Right forelimb (tissue), 1 donor: ENCODE results near the gene RNF44.
"Not testable (repeated sequence)": the region's sequence is repeated elsewhere in the genome, so short reads cannot be mapped to it uniquely, and the experiment has no call there.

Experiments used
- DNase-seq: peaks from one replicate; pipeline ENCODE4 v3.0.0-alpha.2; 2018

The RNF44 gene

GRCh38 chr5:176550937-176551336 lies 13.7 kb upstream of the RNF44 start:
- not testable (repeated sequence) for DNase-seq

DNA sequence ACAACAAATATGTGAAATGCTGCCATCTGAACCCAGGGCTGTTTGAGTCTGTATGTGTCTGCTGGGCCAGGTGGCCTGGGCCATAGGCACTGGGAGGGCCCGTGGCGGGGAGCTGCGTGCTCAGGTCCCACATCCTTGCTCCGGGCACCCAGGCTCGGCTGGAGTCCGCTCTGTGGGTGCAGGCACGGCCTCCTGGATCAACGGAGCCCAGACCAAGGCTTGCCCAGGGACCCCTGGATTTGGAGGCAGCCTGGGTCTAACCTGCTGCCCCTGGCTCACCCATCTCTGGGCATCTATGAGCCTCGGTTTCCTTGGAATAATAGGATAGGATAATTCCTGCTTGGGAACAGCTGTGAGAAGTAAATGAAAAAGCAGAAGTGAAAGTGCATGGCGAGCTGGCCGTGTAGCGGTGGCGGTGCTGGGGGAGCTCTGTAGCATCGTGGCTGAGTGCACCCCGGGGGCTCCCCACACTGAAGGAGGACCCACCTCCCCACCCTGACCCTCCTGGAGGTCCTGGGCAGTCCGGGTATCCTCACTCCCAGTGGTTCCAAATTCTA lies 13.2 kb upstream of the RNF44 start:
- no peak for DNase-seq

- no peak for DNase-seq
Measured at GRCh38 chr5:176549871-176550270, 12.7 kb upstream of the RNF44 start.

- no peak for DNase-seq
Measured at GRCh38 chr5:176548967-176549444, 11.8 kb upstream of the RNF44 start, which contains the start of gene CDHR2. Gene CDHR2, plus strand, starts transcription at chr5:176549342. Its CDS starts 16,011 bp downstream, at chr5:176565353.

DNA sequence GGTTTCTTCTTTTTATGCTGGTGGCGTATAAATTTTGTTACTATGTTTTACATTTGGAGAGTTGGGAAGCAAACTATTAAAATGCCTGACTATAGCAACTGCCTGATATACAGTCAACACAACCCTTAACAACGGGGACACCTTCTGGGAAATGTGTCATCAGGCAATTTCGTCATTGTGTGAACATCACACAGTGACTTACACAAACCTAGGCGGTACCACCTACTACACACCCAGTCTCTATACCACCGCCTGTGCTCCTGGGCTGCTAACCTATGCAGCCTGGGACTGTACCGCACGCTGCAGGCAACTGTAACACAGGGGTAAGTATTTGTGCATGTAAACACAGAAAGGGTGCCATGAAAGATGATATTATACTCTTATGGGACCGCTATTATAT lies 10.6 kb upstream of the RNF44 start:
- no peak for DNase-seq

DNA sequence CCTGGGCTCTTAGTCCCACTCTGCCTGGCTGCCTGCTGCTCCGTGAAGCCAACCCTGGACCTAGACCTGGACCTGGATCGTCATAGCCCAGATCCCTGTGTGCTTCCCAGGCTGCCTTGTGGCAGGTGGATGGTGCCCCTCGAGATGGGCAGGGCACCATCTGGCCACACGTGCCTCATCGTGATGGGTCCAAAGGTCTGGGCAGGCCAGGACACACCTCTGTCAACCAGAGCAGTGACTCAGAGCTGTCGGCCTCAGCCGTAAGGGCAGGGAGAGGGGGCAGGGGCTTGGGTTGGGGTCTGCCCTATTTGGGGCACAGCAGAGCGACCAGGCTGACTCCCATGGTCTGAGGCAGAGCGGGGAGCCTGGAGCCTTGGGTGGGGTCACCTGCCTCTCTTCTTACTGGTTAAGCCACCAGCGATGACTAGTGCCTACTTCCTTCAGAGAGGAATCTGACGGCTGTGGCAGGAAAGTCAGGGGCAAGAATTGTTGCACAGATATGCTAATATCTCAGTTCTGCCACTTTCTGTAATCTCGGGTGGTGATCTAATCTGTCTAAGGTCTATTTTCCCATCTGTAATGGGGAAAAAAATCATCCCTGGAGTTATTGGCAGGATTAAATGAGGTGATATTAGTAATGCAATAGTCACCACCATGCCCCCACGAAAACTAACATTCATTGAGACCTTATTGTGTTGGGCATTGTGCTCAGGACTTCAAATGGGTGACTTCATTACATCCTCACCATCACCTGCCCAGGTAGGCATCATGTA lies 8.7 kb upstream of the RNF44 start:
- DNase-seq = no peak

- no peak for DNase-seq
Measured at GRCh38 chr5:176545388-176545736, 8.2 kb upstream of the RNF44 start.

DNA sequence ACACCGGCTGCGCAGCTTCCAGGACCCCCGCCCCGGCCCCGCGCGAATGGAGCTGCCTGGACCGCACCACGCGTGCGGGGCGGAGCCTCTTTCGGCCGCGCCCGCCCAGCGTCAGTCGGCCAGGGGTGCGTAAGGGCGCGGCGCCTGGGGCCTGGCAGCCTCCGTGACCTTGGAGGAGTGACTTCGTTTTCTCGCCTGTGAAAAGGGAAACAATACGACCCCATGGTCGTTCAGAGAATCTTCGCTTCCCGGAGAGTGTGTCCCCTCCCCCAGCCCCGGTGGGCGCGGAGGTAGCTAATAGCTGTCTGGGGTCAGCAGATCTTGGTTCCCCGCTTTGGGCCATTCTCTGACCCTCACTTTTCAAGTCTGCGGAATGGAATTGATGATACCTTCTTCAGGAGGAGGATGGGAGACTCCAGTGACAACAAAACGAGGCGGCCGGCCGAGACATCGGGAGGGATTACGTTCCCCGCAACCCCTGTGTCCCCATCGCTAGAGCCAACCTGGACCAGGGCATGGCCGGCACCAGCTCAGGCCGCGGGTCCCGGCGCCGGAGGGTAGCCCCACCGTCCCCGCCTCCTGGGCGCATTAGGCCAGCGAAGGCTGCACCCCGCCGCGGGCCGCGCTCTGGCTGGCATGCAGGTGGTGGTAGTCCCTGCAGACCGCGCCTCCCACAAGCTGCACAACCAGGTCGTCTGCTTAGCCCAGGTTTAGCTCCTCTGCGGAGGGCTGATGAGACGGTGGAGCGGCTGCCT lies 6.4 kb upstream of the RNF44 start:
- peak; percentile 78 for DNase-seq

DNA sequence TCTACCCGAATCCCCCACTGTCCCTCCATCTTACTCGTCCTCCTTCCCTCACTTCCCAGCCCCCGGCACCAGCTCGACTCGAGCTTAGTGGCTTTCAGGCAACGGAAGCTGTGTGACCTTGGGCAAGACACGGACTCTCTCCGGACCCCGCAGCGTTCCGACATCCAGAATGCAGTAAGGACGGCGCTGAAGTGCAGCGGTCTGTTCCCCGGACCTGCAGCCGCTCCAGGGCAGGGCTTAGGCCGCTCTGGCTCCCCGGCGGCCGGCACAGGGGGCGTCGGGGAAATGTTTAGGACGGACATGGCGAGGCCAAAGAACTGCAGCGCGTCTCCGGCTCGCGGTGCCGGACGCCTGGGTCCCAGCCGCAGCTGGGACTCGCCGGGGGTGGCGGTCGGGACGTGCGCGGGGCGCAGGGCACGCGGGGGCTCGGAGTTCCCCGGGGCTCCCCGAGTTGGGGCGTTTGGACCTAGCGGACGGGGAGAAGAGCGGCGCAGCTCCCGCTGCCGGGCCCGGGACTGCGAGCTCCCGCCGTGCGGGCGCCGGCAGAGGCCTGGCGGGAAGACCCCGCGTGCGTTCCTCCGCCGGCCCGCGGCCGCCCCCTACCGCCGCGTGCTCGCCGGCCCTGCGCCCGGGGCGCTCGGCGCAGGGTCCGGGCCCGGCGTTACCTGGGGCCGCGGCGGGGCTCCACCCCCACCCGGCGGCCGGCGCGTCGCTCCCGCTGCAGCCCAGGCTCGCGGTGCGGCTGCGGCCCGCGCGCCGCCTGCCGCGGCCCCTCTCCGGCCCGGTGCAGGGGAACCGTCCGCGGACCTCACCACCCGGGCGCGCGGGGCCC lies 5.6 kb upstream of the RNF44 start:
- peak; percentile 55 for DNase-seq

DNA sequence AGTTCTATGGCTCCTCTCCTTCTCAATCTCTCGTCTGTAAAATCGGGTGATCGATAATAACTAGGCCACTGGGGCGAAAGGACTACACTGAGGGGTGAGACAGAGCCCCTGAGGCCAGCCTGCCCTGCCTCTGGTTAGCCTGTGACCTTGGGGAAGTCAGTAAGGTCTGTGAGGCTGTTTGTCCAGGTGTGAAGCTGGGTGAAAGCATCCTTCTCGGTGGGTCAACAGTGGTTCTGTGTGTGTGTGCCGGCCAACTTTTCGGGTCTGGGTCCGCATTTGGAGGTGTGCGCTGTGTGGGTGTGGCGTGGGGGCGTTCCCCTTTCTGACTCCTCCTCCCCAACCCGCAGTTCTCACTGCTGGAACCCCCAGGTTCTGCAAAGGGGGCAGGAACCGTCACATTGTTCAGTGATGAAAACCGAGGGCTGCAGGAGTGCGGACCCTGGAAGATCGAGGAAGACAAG lies 5.0 kb upstream of the RNF44 start:
- no peak for DNase-seq

GRCh38 chr5:176541338-176542134 lies 4.3 kb upstream of the RNF44 start:
- DNase-seq = no peak

DNA sequence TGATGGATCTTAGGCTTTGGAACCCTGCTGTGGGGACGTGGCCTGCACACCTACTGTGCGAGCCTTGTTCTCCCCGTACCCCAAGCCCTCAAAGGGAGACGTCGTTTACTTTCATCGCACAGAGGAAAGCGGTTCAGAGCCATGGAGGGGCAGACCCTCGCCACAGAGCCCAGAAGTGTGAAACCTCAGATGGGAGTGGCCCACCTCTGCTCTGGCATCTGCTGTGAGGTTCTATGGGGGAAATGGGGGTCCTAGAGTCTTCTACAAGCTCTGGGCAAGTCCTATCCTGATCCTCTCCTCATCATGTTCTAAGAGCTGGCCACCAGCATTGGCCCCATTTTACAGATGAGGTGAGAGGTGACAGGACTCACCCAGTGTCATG lies 3.7 kb upstream of the RNF44 start:
- DNase-seq = no peak

DNA sequence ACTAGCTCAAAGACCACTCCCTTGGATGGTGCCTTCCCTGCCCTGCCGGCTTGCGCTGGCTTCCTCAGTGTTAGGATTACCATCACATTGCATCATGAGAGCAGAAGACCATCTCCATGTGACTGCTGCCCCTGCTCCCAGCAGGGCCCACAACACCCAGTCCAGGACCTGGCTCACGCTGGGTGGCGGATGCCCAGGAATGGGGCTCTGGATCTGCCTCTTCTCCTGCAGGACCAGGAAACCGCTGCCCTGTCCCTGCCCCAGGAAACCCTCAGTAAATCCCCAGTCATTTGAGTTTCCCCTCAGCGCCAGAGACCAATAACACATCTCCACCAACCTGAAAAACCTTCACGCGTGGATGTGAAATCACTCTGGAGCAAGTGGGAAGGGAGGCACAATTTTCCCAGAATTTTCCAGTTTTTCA lies 3.3 kb upstream of the RNF44 start:
- no peak for DNase-seq

GRCh38 chr5:176538989-176539384 lies 1.8 kb upstream of the RNF44 start:
- DNase-seq = no peak

DNA sequence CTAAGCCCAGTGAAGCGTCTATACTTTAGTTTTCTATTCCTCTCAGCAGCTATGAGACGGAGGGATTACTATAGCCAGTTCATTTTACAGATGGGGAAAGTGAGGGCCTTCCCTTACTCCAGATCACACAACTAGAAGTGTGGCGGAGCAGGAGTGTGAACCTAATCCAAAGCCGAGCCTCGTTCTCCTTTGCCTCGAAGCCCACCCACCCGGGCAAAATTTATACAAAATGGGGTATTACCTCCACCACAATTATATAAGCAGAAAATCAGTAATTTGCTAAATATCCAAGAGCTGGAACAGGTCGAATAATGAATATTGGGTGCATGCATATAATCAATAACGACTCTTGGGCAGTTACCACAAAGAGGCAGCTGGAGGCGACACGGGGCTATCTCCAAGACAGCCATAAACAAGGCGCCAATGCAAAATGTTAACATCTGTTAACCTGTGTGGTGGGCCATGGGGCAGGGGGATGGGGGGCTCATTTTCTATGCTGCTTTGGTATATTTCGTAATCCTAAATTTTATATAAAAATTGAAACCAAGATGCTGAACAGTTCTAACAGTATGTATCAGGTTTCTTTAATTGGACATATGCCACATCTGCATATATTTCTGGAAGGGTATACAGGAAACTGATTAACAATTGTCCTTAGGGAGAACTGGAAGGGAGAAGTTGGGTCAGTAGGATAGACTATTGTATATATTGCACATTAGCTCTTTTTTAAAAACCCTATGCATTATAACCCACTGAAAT lies 1.2 kb upstream of the RNF44 start:
- DNase-seq = no peak

DNA sequence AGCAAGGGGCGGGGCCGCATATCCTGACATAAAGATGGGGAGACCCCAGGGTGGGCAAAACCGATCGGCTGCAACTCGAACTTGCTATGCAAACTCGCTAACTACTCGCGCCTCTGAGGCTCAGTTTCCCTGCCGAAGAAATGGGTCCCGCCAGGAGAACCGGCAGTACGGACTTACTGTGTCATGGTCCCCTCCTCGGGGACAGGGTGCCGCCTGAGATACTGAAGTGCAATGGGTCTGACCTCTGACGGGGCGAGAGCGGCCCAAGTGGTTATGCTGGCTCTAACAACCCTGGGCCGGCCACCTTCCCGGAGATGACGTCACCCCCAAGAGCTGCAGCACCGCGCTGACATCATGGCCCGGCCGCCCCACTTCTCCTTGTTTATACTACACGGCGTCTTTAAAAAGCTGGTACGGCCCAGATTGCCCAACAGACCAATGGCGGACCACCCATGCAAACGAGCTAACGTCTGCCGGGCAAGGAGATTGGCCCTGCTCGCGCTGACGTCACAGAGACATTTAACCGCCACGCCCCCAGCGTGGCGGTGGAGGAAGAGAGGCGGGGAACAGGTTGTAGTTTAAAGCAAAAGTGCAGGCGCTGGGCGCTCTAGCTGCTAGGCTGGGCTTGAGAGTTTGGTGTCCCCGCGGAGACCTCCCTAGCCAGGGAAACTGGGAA lies 490 bp upstream of the RNF44 start:
- peak; percentile 97 for DNase-seq

DNA sequence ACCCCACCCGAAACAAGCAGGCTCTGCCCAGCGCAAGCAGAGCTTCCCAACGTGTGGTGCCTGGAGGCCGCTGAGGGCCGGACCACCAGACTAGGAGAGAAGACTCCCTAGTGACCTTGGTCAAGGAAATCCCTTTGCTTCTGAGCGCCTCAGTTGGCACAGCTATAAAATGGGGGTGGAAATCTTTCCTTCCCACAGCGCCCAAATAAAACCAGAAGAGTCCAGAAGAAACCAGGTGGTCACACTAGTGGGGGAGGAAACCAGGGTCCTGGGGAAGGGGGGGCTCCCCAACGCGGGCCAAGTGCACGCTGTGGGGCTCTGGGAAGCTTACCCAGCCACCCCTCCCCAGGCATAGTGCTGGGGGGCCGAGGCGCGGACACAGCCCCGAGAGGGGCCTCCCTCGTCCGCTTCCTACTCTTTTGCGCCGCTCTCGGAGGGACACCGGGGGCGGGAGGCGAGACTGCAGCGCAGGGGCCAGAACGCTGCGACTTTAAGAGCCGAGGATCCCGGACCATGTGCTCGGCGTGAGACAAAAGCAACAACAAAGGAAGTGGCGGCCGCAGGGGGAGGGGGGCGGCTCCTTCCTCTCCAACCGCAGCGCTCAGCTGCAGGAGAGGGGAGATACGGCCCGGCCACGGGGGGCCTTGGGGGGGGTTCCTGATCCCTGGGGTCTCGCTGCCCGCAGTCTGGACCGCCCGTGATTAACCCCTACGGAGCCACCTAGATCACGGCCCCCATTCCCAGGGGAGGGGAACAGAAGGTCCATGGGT lies 885 bp downstream of the RNF44 start:
- peak; percentile 85 for DNase-seq

DNA sequence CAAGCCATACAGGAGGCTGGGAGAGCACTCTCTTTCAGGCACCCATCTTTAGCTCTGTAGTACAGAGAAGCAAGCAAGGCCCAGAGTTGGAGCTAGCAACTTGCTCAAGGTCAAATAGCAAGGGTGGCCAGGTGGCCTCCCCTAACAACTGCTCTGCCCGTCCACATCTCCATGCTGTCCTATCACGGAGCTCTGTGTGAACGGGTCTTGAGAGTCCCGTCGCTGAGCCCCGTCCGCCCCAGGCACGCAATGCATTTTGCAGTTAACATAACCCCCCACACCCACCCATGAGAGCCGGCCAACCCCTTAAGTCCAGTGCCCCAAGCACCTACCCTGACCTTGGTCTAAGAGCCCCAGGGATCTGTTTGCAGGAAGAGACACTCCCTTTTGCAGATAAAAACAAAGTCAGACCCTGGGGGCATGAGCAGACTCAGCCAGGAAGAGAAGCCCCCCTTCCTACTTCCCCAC lies 1.5 kb downstream of the RNF44 start:
- DNase-seq = no peak

DNA sequence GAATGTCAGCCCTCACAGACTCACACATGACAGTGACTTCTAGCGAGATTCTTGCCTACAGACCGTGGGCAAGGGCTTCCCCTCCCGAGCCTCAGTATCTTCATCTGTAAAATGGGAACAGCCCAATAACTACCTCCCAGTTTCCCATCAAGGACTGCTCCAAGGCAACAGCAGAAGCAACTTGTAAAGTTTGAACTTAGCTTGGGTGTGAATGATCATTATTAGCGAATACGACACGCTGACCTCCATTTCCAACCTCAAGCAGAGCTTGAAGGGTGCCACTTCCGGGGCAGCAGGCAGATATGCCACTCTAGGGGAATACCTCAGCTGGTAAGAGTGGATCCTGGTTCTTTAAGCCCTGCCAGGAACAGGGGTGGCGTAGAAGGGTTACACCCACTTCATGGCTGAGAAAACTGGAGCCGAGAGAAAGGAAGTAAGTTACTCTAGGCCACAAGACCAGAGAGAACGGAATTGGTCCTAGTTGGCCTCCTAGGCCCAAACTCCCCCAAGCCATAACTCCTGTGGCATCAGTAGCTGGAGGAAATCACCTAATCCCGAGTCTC lies 2.0 kb downstream of the RNF44 start:
- DNase-seq = no peak
